IgD-negative memory B cell (primary cell): ENCODE data around the gene GBP3. TPM values are rescaled to one million over a fixed set of nuclear protein-coding genes. Genes with fewer than 3 reads are reported as not detected.
A peak's percentile ranks its signal among the peaks of the same experiment; 100 is the strongest.
"Not testable (repeated sequence)": the region's sequence is repeated elsewhere in the genome, so short reads cannot be mapped to it uniquely, and the experiment has no call there.

ENCODE experiments used
- H3K27ac Mint-ChIP-seq, 3 donors: one replicate each; pipeline ENCODE4 v1.8.0; 2020 to 2022; ENCODE audit warnings: mild to moderate bottlenecking in 3 of 3, mixed read lengths in 3 of 3, moderate library complexity in 1 of 3
- H3K27me3 Mint-ChIP-seq: one replicate; pipeline ENCODE4 v1.8.0; 2021; ENCODE audit warnings: mixed read lengths
- H3K36me3 Mint-ChIP-seq: one replicate; pipeline ENCODE4 v1.8.0; 2020; ENCODE audit warnings: mild to moderate bottlenecking, mixed read lengths
- H3K4me1 Mint-ChIP-seq, 3 donors: one replicate each; pipeline ENCODE4 v1.8.0; 2020 to 2022; ENCODE audit warnings: mixed read lengths in 3 of 3, mild to moderate bottlenecking in 1 of 3
- H3K4me3 Mint-ChIP-seq, 4 donors: one replicate each; pipeline ENCODE4 v1.8.0; 2020 to 2022; ENCODE audit warnings: mild to moderate bottlenecking in 4 of 4, mixed read lengths in 4 of 4, moderate library complexity in 3 of 4
- H3K9me3 Mint-ChIP-seq, 3 donors: one replicate each; pipeline ENCODE4 v1.8.0; 2020 to 2021; ENCODE audit warnings: mixed read lengths in 3 of 3, mild to moderate bottlenecking in 1 of 3
- polyA plus RNA-seq: library from polyadenylated mRNA; unstranded; fragments of 300-500 nt; fragmentation: Illumina TruSeq; gene quantifications from one replicate; pipeline ENCODE4 v1.2.3, GENCODE V29; 2021

The GBP3 gene
- polyA plus RNA-seq, 1 donor from 2014 or later = 2.9 TPM

- no peaks in the 10 kb centered on the region for H3K9me3 Mint-ChIP-seq
- H3K4me1 Mint-ChIP-seq = peaks cover 0 to 6% (median 4%) of the 10 kb centered on the region in 3 donors
- no peak overlapping the region for H3K27ac Mint-ChIP-seq
- H3K4me3 Mint-ChIP-seq = no peak overlapping the region
- H3K36me3 Mint-ChIP-seq = peaks cover 7% of the 10 kb centered on the region
- no peaks in the 10 kb centered on the region for H3K27me3 Mint-ChIP-seq
Measured at GRCh38 chr1:89005286-89006151, 17.1 kb downstream of the GBP3 start.

GRCh38 chr1:89002176-89002575 is 20.5 kb downstream of the GBP3 start:
- H3K4me3 Mint-ChIP-seq, H3K4me1 Mint-ChIP-seq, H3K36me3 Mint-ChIP-seq, H3K9me3 Mint-ChIP-seq, H3K27me3 Mint-ChIP-seq: not testable (repeated sequence)
- peak overlapping the region in 1 of 3 donors; percentile 82 for H3K27ac Mint-ChIP-seq

GRCh38 chr1:89001510-89001909 is 21.2 kb downstream of the GBP3 start:
- Mint-ChIP-seq H3K4me3 (no peak overlapping the region), H3K9me3 (no peaks in the 10 kb centered on the region), H3K36me3 (no peaks in the 10 kb centered on the region), H3K27ac (no peak overlapping the region), H3K4me1 (peaks cover 0 to 8% (median 4%) of the 10 kb centered on the region in 3 donors), H3K27me3 (no peaks in the 10 kb centered on the region)

- H3K36me3 Mint-ChIP-seq = no peaks in the 10 kb centered on the region
- H3K4me1 Mint-ChIP-seq = peaks cover 0 to 8% (median 4%) of the 10 kb centered on the region in 3 donors
- no peaks in the 10 kb centered on the region for H3K27me3 Mint-ChIP-seq
- H3K4me3 Mint-ChIP-seq = peak overlapping the region in 1 of 4 donors; percentile 2
- no peaks in the 10 kb centered on the region for H3K9me3 Mint-ChIP-seq
- H3K27ac Mint-ChIP-seq = no peak overlapping the region
Measured at GRCh38 chr1:88998716-88999115, 23.9 kb downstream of the GBP3 start.

- H3K9me3 Mint-ChIP-seq = no peaks in the 10 kb centered on the region
- peak overlapping the region in 2 of 3 donors; percentile 60 to 76 for H3K27ac Mint-ChIP-seq
- peak overlapping the region in 1 of 4 donors; percentile 78 for H3K4me3 Mint-ChIP-seq
- H3K36me3 Mint-ChIP-seq = peaks cover 2% of the 10 kb centered on the region
- H3K27me3 Mint-ChIP-seq = no peaks in the 10 kb centered on the region
- peaks cover 15 to 32% (median 21%) of the 10 kb centered on the region in 3 donors for H3K4me1 Mint-ChIP-seq
Measured at GRCh38 chr1:88990426-88990825, 32.2 kb downstream of the GBP3 start.

- peak overlapping the region in 1 of 4 donors; percentile 6 for H3K4me3 Mint-ChIP-seq
- H3K27ac Mint-ChIP-seq = peak overlapping the region in 2 of 3 donors; percentile 16 to 77
- peaks cover 32 to 48% (median 42%) of the 10 kb centered on the region in 3 donors for H3K4me1 Mint-ChIP-seq
- H3K36me3 Mint-ChIP-seq = peaks cover 2% of the 10 kb centered on the region
- H3K27me3 Mint-ChIP-seq = no peaks in the 10 kb centered on the region
- H3K9me3 Mint-ChIP-seq = no peaks in the 10 kb centered on the region
Measured at GRCh38 chr1:88985692-88986091, 37.0 kb downstream of the GBP3 start.

GRCh38 chr1:88985032-88985431 is 37.6 kb downstream of the GBP3 start:
- H3K27ac Mint-ChIP-seq = peak overlapping the region in 1 of 3 donors; percentile 77
- H3K27me3 Mint-ChIP-seq = no peaks in the 10 kb centered on the region
- H3K4me3 Mint-ChIP-seq = peak overlapping the region in 2 of 4 donors; percentile 11 to 55
- peaks cover 28 to 46% (median 37%) of the 10 kb centered on the region in 3 donors for H3K4me1 Mint-ChIP-seq
- H3K9me3 Mint-ChIP-seq = no peaks in the 10 kb centered on the region
- H3K36me3 Mint-ChIP-seq = peaks cover 2% of the 10 kb centered on the region

GRCh38 chr1:88984569-88984968 is 38.1 kb downstream of the GBP3 start:
- Mint-ChIP-seq H3K4me3 (peak overlapping the region; percentile 11 to 55 (median 34)), H3K4me1 (peaks cover 25 to 44% (median 35%) of the 10 kb centered on the region in 3 donors), H3K27me3 (no peaks in the 10 kb centered on the region), H3K9me3 (no peaks in the 10 kb centered on the region), H3K27ac (peak overlapping the region in 2 of 3 donors; percentile 15 to 77), H3K36me3 (peaks cover 5% of the 10 kb centered on the region)

GRCh38 chr1:88983791-88984559 is 38.7 kb downstream of the GBP3 start:
- Mint-ChIP-seq H3K9me3 (no peaks in the 10 kb centered on the region), H3K36me3 (peaks cover 7% of the 10 kb centered on the region), H3K4me3 (peak overlapping the region; percentile 11 to 71 (median 44)), H3K27me3 (no peaks in the 10 kb centered on the region), H3K27ac (peak overlapping the region; percentile 11 to 64 (median 15)), H3K4me1 (peaks cover 30 to 40% (median 35%) of the 10 kb centered on the region in 3 donors)

GRCh38 chr1:88982055-88982454 is 40.6 kb downstream of the GBP3 start:
- Mint-ChIP-seq H3K36me3 (peaks cover 7% of the 10 kb centered on the region), H3K27me3 (no peaks in the 10 kb centered on the region)

GRCh38 chr1:88981506-88981905 is 41.2 kb downstream of the GBP3 start:
- H3K36me3 Mint-ChIP-seq, H3K4me3 Mint-ChIP-seq, H3K27me3 Mint-ChIP-seq, H3K9me3 Mint-ChIP-seq: not testable (repeated sequence)
- peak overlapping the region in 2 of 3 donors; percentile 9 to 19 for H3K27ac Mint-ChIP-seq
- H3K4me1 Mint-ChIP-seq = peaks cover 28 to 36% (median 28%) of the 10 kb centered on the region in 3 donors

More at GRCh38 chr1:88982055-88982454, 40.6 kb downstream of the GBP3 start:
- Mint-ChIP-seq H3K27ac (no peak overlapping the region), H3K4me3 (no peak overlapping the region), H3K9me3 (no peaks in the 10 kb centered on the region), H3K4me1 (peaks cover 28 to 36% (median 29%) of the 10 kb centered on the region in 3 donors)

- peaks cover 7% of the 10 kb centered on the region for H3K36me3 Mint-ChIP-seq
- no peaks in the 10 kb centered on the region for H3K27me3 Mint-ChIP-seq
- no peak overlapping the region for H3K4me3 Mint-ChIP-seq
- H3K4me1 Mint-ChIP-seq = peaks cover 28 to 36% (median 28%) of the 10 kb centered on the region in 3 donors
- H3K9me3 Mint-ChIP-seq = no peaks in the 10 kb centered on the region
- peak overlapping the region in 2 of 3 donors; percentile 4 to 9 for H3K27ac Mint-ChIP-seq
Measured at GRCh38 chr1:88980870-88981269, 41.8 kb downstream of the GBP3 start.

GRCh38 chr1:88979749-88980116 is 42.9 kb downstream of the GBP3 start:
- Mint-ChIP-seq H3K4me1 (peaks cover 25 to 28% (median 26%) of the 10 kb centered on the region in 3 donors), H3K4me3 (no peak overlapping the region), H3K27ac (no peak overlapping the region), H3K9me3 (no peaks in the 10 kb centered on the region), H3K36me3 (peaks cover 4% of the 10 kb centered on the region), H3K27me3 (no peaks in the 10 kb centered on the region)

GRCh38 chr1:88979054-88979748 is 43.5 kb downstream of the GBP3 start:
- Mint-ChIP-seq H3K36me3 (peaks cover 4% of the 10 kb centered on the region), H3K4me3 (no peak overlapping the region)

More at GRCh38 chr1:88979054-88979748, 43.5 kb downstream of the GBP3 start:
- H3K9me3 Mint-ChIP-seq = no peaks in the 10 kb centered on the region
- peaks cover 22 to 24% (median 22%) of the 10 kb centered on the region in 3 donors for H3K4me1 Mint-ChIP-seq
- no peaks in the 10 kb centered on the region for H3K27me3 Mint-ChIP-seq
- H3K27ac Mint-ChIP-seq = no peak overlapping the region
